Transverse colon (tissue), 4 donors: ENCODE data around the gene SREK1IP1. TPM values are rescaled to one million over a fixed set of nuclear protein-coding genes. Genes with fewer than 3 reads are reported as not detected.

ENCODE experiments used
- DNase-seq: peaks from one replicate; pipeline ENCODE4 v3.0.0-alpha.2; 2019
- H3K27ac ChIP-seq, 4 donors: fragments of 200-600 bp; sonication (generic); 2 replicates each; pipeline ENCODE4 v1.5.1; 2016 to 2018; ENCODE audit warnings: inconsistent platforms in 4 of 4
- H3K27me3 ChIP-seq: fragments of 200-600 bp; sonication (generic); 2 replicates; pipeline ENCODE4 v1.5.1; 2017; ENCODE audit warnings: inconsistent platforms
- H3K36me3 ChIP-seq, 4 donors: fragments of 200-600 bp; sonication (generic); 2 replicates each; pipeline ENCODE4 v1.5.1; 2017 to 2019; ENCODE audit warnings: inconsistent platforms in 4 of 4
- H3K4me1 ChIP-seq, 4 donors: fragments of 200-600 bp; sonication (generic); 2 replicates each; pipeline ENCODE4 v1.5.1; 2017 to 2020; ENCODE audit warnings: inconsistent platforms in 4 of 4
- H3K4me3 ChIP-seq, 4 donors: fragments of 200-600 bp; sonication (generic); 1 replicate in 1 of 4; 2 replicates in 3 of 4; pipeline versions ENCODE4 v1.5.1 to v1.6.1; 2017 to 2019; ENCODE audit warnings: inconsistent platforms in 4 of 4
- H3K9me3 ChIP-seq, 2 donors: fragments of 200-600 bp; sonication (generic); 2 replicates each; pipeline ENCODE4 v1.5.1; 2017 to 2019; ENCODE audit warnings: inconsistent platforms in 2 of 2
- CTCF ChIP-seq, 5 experiments: fragments of 200-600 bp in 3 of 5; fragments of 450-650 bp in 2 of 5; sonication (generic) in 3 of 5; IDR thresholded peaks; 1 replicate in 2 of 5; 2 replicates in 3 of 5; pipeline ENCODE4 v1.5.1; 2016 to 2017; ENCODE audit warnings: antibody characterized with exemption in 5 of 5, inconsistent platforms in 3 of 5, mild to moderate bottlenecking in 2 of 5, moderate library complexity in 1 of 5
- EP300 ChIP-seq: sonication (generic); formaldehyde crosslinking; IDR thresholded peaks from one replicate; pipeline ENCODE4 v1.6.1; 2017; ENCODE audit warnings: antibody characterized with exemption, low read depth
- POLR2A ChIP-seq: fragments of 450-650 bp; IDR thresholded peaks from one replicate; pipeline ENCODE4 v1.6.1; 2016; ENCODE audit warnings: antibody characterized with exemption, mild to moderate bottlenecking, moderate library complexity
- POLR2AphosphoS5 ChIP-seq, 3 donors: sonication (generic); formaldehyde crosslinking; IDR thresholded peaks; one replicate each; pipeline ENCODE4 v1.6.1; 2016; ENCODE audit warnings: antibody characterized with exemption in 3 of 3
- WGBS, 2 donors: methylation state at CpG; one replicate each; pipeline ENCODE4 v1.1.5; 2018; ENCODE audit warnings: low coverage in 1 of 2; 5-methylcytosine and 5-hydroxymethylcytosine counted together
- in situ Hi-C, 4 donors: fragments of 200-750 bp; cut with MboI; loops; one replicate each; pipeline versions ENCODE4 v1.15.0 to v1.15.1; 2017; ENCODE audit warnings: low sequenced_read_pairs in 3 of 4, low pct_ligation_motif_present in 1 of 4, low pct_unique_long_range_greater_than_20kb in 1 of 4
- intact Hi-C: fragments of 100-400 bp; cut with DNase I; formaldehyde crosslinking; loops from one replicate; pipeline ENCODE4 v1.15.1; 2023; ENCODE audit warnings: low total_unique reads
- total RNA-seq, 4 donors: library from RNA; depleted of rRNA; stranded (reverse); fragments of >200 nt; gene quantifications; one replicate each; pipeline ENCODE4 v1.1.0, GENCODE V29; 2016

Gene SREK1IP1
- total RNA-seq, 4 donors from 2014 or later = 4.0 to 14.1 (median 7.0) TPM

- Histone ChIP-seq H3K4me3 (no peak overlapping the region), H3K27ac (no peak overlapping the region), H3K36me3 (peaks cover 0 to 5% (median 0%) of the 10 kb centered on the region in 4 donors), H3K27me3 (no peaks in the 10 kb centered on the region), H3K9me3 (no peaks in the 10 kb centered on the region), H3K4me1 (peaks cover 7 to 16% (median 12%) of the 10 kb centered on the region in 4 donors)
- intact Hi-C loops (no loop called here), in situ Hi-C loops (no loop called here)
- TF ChIP-seq POLR2A (no peak), CTCF (IDR thresholded peaks at IDR 0.05) (no peak), POLR2AphosphoS5 (IDR thresholded peaks at IDR 0.05) (no peak), EP300 (no peak)
- WGBS, 2 donors = 45 to 65% methylated on average over 1 of the region's 1 CpG
- DNase-seq = no peak
Observed at GRCh38 chr5:64773533-64773932, 5.0 kb upstream of the SREK1IP1 start.

- peaks cover 0 to 5% (median 0%) of the 10 kb centered on the region in 4 donors for H3K36me3 ChIP-seq
- no peaks in the 10 kb centered on the region for H3K9me3 ChIP-seq
- DNase-seq = no peak
- H3K27me3 ChIP-seq = no peaks in the 10 kb centered on the region
- H3K4me1 ChIP-seq = peaks cover 13 to 27% (median 20%) of the 10 kb centered on the region in 4 donors
- intact Hi-C loops = no loop called here
- no peak overlapping the region for H3K4me3 ChIP-seq
- in situ Hi-C loops = no loop called here
- no peak overlapping the region for H3K27ac ChIP-seq
- 85 to 97% methylated on average over 4 of the region's 4 CpGs for WGBS, 2 donors
- no peak for TF ChIP-seq POLR2A
- no peak for TF ChIP-seq POLR2AphosphoS5 (IDR thresholded peaks at IDR 0.05)
- TF ChIP-seq CTCF (IDR thresholded peaks at IDR 0.05) = no peak
- TF ChIP-seq EP300 = no peak
Observed at GRCh38 chr5:64771736-64772135, 3.2 kb upstream of the SREK1IP1 start.

DNA sequence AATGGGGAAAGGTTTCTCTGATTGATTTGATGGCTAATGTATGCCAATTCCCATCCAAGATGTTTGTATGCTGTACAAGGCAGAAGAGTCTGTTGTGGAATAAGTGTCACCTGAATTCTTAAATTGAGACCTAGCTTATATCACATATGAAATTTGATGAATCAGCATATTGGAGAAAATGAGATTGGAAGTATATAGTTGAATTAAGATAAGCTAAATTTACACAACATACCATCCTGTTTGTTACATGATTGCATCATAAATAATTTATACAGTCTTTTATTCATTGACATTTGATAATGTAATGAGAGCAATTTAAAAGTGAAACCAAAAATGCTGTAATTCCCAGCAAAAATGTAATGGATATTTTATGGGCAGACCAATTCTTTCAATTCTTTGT is 1.4 kb upstream of the SREK1IP1 start:
- intact Hi-C loops (no loop called here), in situ Hi-C loops (no loop called here)
- TF ChIP-seq EP300 (no peak), POLR2A (no peak), CTCF (IDR thresholded peaks at IDR 0.05) (no peak), POLR2AphosphoS5 (IDR thresholded peaks at IDR 0.05) (no peak)
- Histone ChIP-seq H3K27me3 (no peaks in the 10 kb centered on the region), H3K36me3 (no peaks in the 10 kb centered on the region), H3K4me3 (peak overlapping the region in 3 of 4 donors; percentile 64 to 97 (median 79)), H3K9me3 (no peaks in the 10 kb centered on the region), H3K27ac (no peak overlapping the region), H3K4me1 (peaks cover 22 to 45% (median 32%) of the 10 kb centered on the region in 4 donors)
- DNase-seq = no peak

- 0% methylated on average over 2 to 10 of the region's 10 CpGs for WGBS, 2 donors
- peak overlapping the region; percentile 64 to 97 (median 72) for H3K4me3 ChIP-seq
- H3K36me3 ChIP-seq = no peaks in the 10 kb centered on the region
- intact Hi-C loops = no loop called here
- no peaks in the 10 kb centered on the region for H3K9me3 ChIP-seq
- H3K4me1 ChIP-seq = peaks cover 22 to 50% (median 32%) of the 10 kb centered on the region in 4 donors
- TF ChIP-seq POLR2A (no peak), POLR2AphosphoS5 (IDR thresholded peaks at IDR 0.05) (no peak), CTCF (IDR thresholded peaks at IDR 0.05) (no peak), EP300 (no peak)
- peak; percentile 15 for DNase-seq
- in situ Hi-C loops = no loop called here
- peak overlapping the region; percentile 80 to 91 (median 90) for H3K27ac ChIP-seq
- no peaks in the 10 kb centered on the region for H3K27me3 ChIP-seq
Observed at GRCh38 chr5:64767959-64768357, 533 bp downstream of the SREK1IP1 start.
